ENCODE measurements around the gene GFER.
"Not testable (repeated sequence)": the region's sequence is repeated elsewhere in the genome, so short reads cannot be mapped to it uniquely, and the experiment has no call there.

Gene GFER

DNA sequence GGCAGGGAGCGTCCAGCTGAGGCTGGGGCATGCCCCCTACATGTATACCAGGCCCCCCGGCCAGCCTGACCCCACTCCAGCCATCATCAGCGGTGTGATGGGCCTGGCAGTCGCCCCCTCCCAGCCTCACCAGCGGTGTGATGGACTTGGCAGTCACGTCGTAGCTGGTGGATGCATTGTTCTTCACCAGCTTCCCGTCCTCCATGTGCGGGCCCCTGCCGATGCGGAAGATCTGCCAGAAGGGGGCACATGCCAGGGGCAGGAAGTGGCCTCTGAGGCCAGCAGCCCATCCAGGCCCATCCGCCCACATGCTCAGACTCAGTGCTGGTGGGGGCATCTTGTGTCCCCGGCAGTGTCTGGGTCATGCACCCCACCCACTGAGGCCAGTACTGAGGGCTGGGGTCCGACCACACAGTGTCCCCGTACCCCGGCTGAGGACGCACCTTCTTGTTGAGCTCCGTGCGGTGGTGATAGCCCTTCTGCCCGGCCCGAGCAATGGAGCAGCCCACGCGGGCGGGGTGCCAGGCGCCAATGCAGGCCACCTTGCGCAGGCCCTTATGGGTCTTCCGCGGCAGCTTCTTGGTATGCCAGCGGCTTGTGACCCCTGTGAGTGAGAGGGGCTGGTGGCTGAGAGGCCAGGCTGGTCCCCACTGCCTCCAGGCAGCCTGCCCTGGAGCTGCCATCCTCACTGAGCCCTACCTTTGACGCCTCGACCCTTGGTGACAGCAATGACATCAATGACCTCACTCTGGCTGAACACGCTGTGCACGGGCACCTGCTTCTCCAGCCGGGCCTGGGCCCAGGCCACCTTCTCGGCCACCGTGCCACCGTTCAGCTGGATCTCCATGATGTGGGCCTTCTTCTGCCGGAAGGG lies 37.3 kb upstream of the GFER start:
- peaks cover 2% of the 10 kb centered on the region for H3K36me3 Mint-ChIP-seq (ENCODE audit: low read depth)
- peaks cover 23% of the 10 kb centered on the region for H3K4me1 Mint-ChIP-seq (ENCODE audit: low read depth)
- no peaks in the 10 kb centered on the region for H3K27me3 Mint-ChIP-seq
- H3K4me3 Mint-ChIP-seq: no peak overlapping the region
- H3K9me3 Mint-ChIP-seq: no peaks in the 10 kb centered on the region
- no peak for DNase-seq
- H3K27ac Mint-ChIP-seq: no peak overlapping the region

DNA sequence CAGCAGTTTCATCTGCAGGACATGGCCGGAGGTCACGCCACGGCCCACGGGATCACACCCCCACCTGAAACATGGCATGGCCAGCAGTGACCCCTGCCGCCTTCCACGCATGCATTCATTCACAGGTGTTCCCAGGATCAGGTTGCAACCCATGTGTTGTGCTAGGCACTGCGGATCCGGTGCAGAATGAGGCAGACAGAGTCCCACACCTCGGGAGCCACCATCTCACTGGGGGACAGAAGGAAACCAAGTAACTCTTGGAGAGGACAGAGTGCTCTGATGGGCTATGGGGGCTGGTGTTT lies 36.7 kb upstream of the GFER start:
- H3K4me1 Mint-ChIP-seq (ENCODE audit: low read depth): peaks cover 17% of the 10 kb centered on the region
- no peaks in the 10 kb centered on the region for H3K27me3 Mint-ChIP-seq
- no peak for DNase-seq
- H3K36me3 Mint-ChIP-seq (ENCODE audit: low read depth): peaks cover 2% of the 10 kb centered on the region
- no peak overlapping the region for H3K27ac Mint-ChIP-seq
- H3K4me3 Mint-ChIP-seq: no peak overlapping the region
- no peaks in the 10 kb centered on the region for H3K9me3 Mint-ChIP-seq

DNA sequence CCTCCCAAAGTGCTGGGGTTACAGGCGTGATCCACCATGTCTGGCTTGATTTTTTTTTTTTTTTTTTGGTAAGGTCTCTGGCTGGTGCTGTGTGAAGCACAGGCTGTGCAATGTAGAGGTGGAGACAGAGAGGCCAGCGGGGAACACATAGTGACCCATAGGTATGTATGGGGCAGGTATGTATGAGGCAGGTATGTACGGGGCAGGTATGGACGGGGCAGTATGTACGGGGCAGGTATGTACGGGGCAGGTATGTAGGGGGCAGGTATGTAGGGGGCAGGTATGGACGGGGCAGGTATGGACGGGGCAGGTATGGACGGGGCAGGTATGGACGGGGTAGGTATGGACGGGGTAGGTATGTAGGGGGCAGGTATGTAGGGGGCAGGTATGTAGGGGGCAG lies 34.5 kb upstream of the GFER start:
- Mint-ChIP-seq H3K9me3 (no peaks in the 10 kb centered on the region), H3K4me3 (no peak overlapping the region), H3K27ac (no peak overlapping the region), H3K27me3 (no peaks in the 10 kb centered on the region), H3K36me3 (ENCODE audit: low read depth) (no peaks in the 10 kb centered on the region), H3K4me1 (ENCODE audit: low read depth) (peaks cover 2% of the 10 kb centered on the region)
- DNase-seq: no peak

DNA sequence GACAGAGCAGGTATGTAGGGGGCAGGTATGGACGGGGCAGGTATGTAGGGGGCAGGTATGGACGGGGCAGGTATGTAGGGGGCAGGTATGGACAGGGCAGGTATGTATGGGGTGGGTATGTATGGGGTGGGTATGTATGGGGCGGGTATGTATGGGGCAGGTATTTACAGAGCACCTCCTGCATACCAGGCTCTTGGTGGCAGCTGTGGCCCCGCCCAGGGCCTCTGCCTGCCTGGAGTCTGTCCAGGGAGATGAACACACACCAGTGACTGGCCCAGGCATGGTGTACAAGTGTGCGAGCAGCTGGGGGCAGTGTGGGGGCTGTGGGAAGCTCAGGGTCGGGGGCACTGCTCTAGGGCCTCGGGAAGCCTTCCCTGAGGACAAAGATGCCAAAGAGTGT lies 33.9 kb upstream of the GFER start:
- H3K4me1 Mint-ChIP-seq (ENCODE audit: low read depth): no peaks in the 10 kb centered on the region
- H3K27ac Mint-ChIP-seq: no peak overlapping the region
- no peaks in the 10 kb centered on the region for H3K27me3 Mint-ChIP-seq
- no peaks in the 10 kb centered on the region for H3K36me3 Mint-ChIP-seq (ENCODE audit: low read depth)
- no peak overlapping the region for H3K4me3 Mint-ChIP-seq
- no peak for DNase-seq
- H3K9me3 Mint-ChIP-seq: no peaks in the 10 kb centered on the region

DNA sequence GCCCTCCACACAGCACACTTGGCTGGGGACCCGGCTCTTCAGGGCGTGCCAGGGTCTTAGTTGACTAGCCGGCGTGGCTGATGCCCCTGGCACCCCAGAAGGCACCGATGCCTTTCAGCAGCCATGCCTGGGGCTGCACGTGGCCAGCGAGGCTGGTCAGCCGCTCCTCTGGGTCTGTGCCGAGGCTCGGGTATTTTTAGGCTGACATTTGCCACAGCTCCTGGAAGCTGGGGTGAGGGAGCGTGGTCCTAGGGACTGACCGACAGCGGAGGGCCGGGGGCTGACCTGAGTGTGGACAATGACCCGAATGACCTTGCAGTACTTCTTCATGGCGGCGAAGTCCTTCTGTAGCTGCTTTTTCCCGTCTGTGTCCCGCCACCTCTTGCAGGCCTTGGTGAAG lies 33.4 kb upstream of the GFER start:
- no peaks in the 10 kb centered on the region for H3K9me3 Mint-ChIP-seq
- no peak for DNase-seq

DNA sequence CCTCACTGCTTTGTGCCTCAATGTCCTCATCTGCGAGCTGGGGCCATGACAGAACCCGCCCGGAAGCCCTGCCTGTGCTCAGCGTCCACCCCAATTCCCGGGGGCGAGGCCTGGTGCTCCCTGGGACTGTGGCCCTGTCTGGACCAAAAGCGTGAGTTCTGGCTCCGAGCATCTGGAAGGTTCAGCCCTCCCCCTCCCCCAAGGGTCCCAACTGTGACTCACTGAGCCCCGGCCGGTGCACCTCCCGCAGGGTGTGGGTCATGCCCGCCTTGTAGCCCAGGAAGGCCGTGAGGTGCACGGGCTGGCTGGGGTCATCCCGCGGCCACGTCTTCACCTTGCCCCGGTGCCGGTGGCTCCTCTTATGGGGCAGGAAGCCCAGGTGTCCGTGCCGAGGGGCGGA lies 30.3 kb upstream of the GFER start:
- Mint-ChIP-seq H3K27ac (no peak overlapping the region), H3K9me3 (no peaks in the 10 kb centered on the region), H3K27me3 (no peaks in the 10 kb centered on the region), H3K4me1 (ENCODE audit: low read depth) (peaks cover 2% of the 10 kb centered on the region), H3K36me3 (ENCODE audit: low read depth) (no peaks in the 10 kb centered on the region), H3K4me3 (no peak overlapping the region)
- DNase-seq: no peak

More for the DNA sequence above, 33.4 kb upstream of the GFER start:
- Mint-ChIP-seq H3K27me3 (no peaks in the 10 kb centered on the region), H3K36me3 (ENCODE audit: low read depth) (no peaks in the 10 kb centered on the region), H3K4me1 (ENCODE audit: low read depth) (no peaks in the 10 kb centered on the region), H3K4me3 (no peak overlapping the region), H3K27ac (no peak overlapping the region)

DNA sequence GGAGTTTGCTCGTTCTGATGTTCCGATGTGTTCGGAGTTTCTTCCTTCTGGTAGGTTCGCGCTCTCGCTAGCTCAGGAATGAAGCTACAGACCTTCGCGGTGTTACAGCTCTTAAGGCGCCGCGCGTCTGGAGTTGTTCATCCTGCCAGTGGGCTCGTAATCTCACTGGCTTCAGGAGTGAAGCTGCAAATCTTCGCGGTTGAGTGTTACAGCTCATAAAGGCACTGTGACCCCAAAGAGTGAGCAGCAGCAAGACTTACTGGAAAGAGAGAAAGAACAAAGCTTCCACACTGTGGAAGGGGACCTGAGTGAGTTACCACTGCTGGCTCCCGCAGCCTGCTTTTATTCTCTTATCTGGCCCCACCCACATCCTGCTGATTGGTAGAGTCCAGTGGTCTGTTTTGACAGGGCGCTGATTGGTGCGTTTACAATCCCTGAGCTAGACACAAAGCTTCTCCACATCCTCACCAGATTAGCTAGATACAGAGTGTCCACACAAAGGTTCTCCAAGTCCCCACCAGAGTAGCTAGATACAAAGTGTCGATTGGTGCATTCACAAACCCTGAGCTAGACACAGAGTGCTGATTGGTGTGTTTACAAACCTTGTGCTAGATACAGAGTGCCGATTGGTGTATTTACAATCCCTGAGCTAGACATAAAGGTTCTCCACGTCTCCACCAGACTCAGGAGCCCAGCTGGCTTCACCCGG lies 26.4 kb upstream of the GFER start:
- not testable (repeated sequence) for DNase-seq, H3K9me3 Mint-ChIP-seq, H3K27me3 Mint-ChIP-seq, H3K4me3 Mint-ChIP-seq, H3K27ac Mint-ChIP-seq
- Mint-ChIP-seq H3K36me3 (ENCODE audit: low read depth) (peaks cover 32% of the 10 kb centered on the region), H3K4me1 (ENCODE audit: low read depth) (peaks cover 29% of the 10 kb centered on the region)

DNA sequence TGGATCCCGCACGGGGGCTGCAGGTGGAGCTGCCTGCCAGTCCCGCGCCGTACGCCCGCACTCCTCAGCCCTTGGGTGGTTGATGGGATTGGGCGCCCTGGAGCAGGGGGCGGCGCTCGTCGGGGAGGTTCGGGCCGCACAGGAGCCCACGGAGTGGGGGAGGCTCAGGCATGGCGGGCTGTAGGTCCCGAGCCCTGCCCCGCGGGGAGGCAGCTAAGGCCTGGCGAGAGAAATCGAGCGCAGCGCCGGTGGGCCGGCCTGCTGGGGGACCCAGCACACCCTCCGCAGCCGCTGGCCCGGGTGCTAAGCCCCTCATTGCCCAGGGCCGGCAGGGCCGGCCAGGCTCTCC lies 25.9 kb upstream of the GFER start:
- H3K4me3 Mint-ChIP-seq, H3K9me3 Mint-ChIP-seq, DNase-seq, H3K27ac Mint-ChIP-seq, H3K27me3 Mint-ChIP-seq: not testable (repeated sequence)
- peaks cover 37% of the 10 kb centered on the region for H3K36me3 Mint-ChIP-seq (ENCODE audit: low read depth)
- H3K4me1 Mint-ChIP-seq (ENCODE audit: low read depth): peaks cover 34% of the 10 kb centered on the region

DNA sequence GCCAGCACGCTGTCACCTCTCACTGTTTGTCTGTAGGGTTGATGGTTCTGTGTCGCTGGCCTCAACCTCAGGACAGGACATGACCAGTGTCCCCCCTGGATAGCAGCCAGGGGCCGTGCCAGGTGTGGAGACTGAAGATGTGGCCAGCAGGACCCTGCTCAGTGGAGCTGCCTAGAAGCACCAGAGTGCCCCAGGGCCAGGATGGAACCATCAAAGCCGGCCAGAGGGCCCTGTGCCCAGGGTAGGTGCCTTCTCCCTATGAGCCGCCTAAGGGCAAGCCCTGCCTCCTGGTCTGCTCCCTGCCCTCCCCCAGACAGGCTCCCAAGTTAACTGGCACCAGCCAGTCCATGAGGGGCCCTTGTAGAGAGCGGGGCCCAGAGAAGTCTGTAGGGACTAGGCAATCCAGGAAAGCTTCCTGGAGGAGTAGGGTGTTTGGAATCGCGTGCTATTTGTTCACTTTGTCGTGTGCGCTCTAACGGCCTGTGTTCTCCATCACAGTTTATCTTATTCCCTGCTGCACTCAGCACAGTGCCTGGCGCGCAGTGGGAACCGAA lies 25.2 kb upstream of the GFER start:
- Mint-ChIP-seq H3K27ac (peak overlapping the region; percentile 94), H3K36me3 (ENCODE audit: low read depth) (peaks cover 44% of the 10 kb centered on the region), H3K27me3 (no peaks in the 10 kb centered on the region), H3K4me1 (ENCODE audit: low read depth) (peaks cover 37% of the 10 kb centered on the region), H3K4me3 (peak overlapping the region; percentile 87), H3K9me3 (no peaks in the 10 kb centered on the region)
- DNase-seq: no peak

DNA sequence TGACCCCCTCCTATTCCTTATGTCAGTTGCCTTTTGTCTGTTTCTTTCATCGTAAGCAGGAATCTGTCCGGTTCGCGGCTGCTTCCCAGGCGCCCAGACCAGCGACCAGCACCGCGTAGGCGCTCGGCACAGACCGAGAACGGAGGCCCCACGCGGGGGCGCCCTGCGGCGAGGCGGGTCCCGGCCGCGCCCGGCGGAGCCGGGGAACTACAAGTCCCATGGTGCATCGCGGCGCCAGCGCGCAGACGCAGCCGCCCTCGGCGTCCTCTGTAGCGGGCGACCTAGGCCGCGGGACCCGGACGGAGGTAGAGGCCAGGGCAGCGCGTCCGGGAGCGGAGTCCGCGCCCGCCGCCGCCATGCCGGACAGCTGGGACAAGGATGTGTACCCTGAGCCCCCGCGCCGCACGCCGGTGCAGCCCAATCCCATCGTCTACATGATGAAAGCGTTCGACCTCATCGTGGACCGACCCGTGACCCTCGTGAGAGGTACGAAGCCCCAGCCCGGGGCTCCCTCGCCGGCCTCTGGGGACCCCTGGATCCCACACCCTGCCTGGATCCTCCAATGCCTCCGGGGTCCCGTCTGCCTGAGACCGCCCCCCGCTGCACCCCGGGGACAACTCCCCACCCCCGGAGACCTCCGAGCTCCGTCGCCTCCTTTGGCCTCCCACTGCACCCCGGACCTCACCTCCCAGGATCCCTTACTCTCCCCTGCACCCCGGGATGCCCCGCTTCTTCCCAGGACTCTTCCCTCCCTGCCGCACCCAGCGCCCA lies 24.5 kb upstream of the GFER start, which contains the start of gene NDUFB10:
Gene NDUFB10, plus strand, starts transcription at position 270 of the 771 bp plus-strand sequence. Its CDS starts 87 bp downstream, at position 357.
- H3K27me3 Mint-ChIP-seq: no peaks in the 10 kb centered on the region
- H3K4me3 Mint-ChIP-seq: peak within 1 kb of the TSS; percentile 87
- H3K4me1 Mint-ChIP-seq (ENCODE audit: low read depth): peaks cover 38% of the 10 kb centered on the region
- H3K9me3 Mint-ChIP-seq: no peaks in the 10 kb centered on the region
- H3K27ac Mint-ChIP-seq: peak within 1 kb of the TSS; percentile 94
- DNase-seq: peak; percentile 96
- peaks cover 50% of the 10 kb centered on the region for H3K36me3 Mint-ChIP-seq (ENCODE audit: low read depth)

DNA sequence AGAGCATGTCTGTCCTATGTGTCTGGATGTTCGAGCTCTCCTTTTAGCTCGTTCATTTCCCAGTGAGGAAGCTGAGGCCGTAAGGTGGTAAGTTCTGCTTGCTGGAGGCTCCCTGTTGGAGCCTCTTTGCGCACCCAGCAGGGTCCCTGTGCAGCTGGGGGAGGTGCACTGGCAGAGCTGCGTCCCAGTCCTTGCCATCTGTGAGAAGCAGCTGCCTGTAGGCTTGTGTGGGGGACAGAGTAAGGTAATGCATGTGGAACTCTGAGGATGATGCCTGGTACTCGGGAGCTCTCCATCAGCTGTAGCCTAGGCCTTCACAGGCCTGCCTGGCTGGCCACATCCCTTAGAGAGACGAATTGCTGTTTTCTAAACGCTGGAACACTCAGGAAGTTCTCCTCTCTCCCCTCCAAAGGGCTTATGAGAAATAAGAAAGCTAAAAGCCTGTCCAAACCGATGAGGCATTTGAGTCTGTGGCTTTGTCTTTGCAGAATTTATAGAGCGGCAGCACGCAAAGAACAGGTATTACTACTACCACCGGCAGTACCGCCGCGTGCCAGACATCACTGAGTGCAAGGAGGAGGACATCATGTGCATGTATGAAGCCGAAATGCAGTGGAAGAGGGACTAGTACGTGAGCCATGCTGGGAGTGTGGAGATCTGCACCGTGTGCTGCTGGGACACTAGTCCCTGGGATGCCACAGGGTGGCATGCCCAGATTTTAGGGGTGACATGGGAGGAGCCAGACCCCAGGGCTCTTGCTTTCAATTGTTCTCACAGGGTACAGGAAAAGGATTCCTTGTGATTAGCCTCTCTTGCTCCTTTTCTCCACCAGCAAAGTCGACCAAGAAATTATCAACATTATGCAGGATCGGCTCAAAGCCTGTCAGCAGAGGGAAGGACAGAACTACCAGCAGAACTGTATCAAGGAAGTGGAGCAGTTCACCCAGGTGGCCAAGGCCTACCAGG lies 23.0 kb upstream of the GFER start:
- H3K4me3 Mint-ChIP-seq: peak overlapping the region; percentile 87
- no peaks in the 10 kb centered on the region for H3K9me3 Mint-ChIP-seq
- H3K27ac Mint-ChIP-seq: peak overlapping the region; percentile 94
- DNase-seq: peak; percentile 77
- peaks cover 64% of the 10 kb centered on the region for H3K36me3 Mint-ChIP-seq (ENCODE audit: low read depth)
- H3K27me3 Mint-ChIP-seq: no peaks in the 10 kb centered on the region
- H3K4me1 Mint-ChIP-seq (ENCODE audit: low read depth): peaks cover 43% of the 10 kb centered on the region

DNA sequence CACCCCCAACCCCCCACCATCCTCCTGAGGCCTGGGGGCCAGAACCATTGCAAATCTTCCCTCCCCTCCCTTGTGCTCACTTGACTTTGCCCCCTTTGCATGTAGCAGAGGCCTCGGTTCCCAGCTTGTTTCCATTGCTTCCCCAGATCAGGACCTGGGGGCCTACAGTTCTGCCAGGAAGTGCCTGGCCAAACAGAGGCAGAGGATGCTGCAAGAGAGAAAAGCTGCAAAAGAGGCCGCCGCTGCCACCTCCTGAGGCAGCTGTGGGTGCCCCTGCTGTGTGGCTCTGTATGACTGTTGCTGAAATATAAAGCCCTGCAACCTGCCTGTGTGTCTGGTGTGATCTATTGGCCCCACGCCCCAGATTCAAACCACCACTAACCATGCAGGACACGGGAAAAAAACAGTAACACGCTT lies 22.3 kb upstream of the GFER start:
- H3K4me1 Mint-ChIP-seq (ENCODE audit: low read depth): peaks cover 43% of the 10 kb centered on the region
- peaks cover 65% of the 10 kb centered on the region for H3K36me3 Mint-ChIP-seq (ENCODE audit: low read depth)
- H3K27ac Mint-ChIP-seq: peak overlapping the region; percentile 94
- DNase-seq: peak; percentile 63
- no peaks in the 10 kb centered on the region for H3K27me3 Mint-ChIP-seq
- no peaks in the 10 kb centered on the region for H3K9me3 Mint-ChIP-seq
- H3K4me3 Mint-ChIP-seq: peak overlapping the region; percentile 87

DNA sequence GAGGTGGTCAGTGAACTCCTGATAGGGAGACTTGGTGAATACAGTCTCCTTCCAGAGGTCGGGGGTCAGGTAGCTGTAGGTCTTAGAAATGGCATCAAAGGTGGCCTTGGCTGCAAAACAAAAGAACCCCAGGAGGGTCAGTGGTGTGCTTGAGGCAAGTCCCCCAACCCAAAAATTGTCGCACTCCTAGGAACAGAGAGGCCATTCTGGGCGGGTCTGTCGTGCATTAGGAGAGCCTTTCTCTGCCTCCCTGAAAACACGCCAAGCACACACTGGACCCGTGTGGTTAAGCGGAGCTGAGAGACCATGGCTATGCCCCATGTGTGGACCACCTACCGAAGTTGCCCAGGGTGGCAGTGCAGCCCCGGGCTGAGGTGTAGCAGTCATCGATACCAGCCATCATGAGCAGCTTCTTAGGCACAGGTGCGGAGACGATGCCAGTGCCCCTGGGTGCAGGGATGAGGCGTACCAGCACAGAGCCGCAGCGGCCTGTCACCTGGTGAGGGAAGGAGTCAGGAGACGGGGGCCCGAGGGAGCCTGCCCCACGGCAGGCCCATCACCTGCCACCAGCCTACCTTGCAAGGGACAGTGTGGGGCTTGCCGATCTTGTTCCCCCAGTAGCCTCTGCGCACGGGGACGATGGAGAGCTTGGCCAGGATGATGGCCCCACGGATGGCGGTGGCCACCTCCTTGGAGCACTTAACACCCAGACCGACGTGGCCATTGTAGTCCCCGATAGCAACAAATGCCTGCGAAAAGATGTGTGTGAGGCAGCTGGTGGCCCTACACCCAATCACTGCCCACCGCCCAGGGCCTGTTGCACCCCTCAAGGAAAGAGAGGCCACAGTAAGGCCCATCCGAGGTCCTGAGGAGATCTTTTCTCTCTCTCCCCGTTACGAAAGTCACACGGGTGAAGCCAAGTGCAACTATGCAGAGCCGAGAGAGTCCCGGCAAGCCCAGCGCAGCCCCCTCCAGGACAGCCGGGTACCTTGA lies 21.5 kb upstream of the GFER start:
- Mint-ChIP-seq H3K27ac (peak overlapping the region; percentile 94), H3K4me3 (peak overlapping the region; percentile 87), H3K4me1 (ENCODE audit: low read depth) (peaks cover 43% of the 10 kb centered on the region), H3K36me3 (ENCODE audit: low read depth) (peaks cover 72% of the 10 kb centered on the region)
- H3K9me3 Mint-ChIP-seq, H3K27me3 Mint-ChIP-seq: not testable (repeated sequence)
- DNase-seq: peak; percentile 50

Data from activated T-cell treated with anti-CD3 and anti-CD28 coated beads, Interleukin-2, amount 50 U/mL, for 24 hours (primary cell).